GM12891 (cell line): ENCODE measurements around the gene CAPN1.

Experiments
- DNase-seq: peaks from one replicate; pipeline ENCODE4 v3.0.0; 2011; ENCODE audit warnings: low spot score; ENCODE audit not compliant: insufficient read length
- FAIRE-seq: peaks from 2 replicates; lab custom pipeline; 2011; peaks lifted over from hg19 to GRCh38; lab: Jason Lieb, UNC
- PAX5 ChIP-seq: IDR thresholded peaks from 2 replicates; pipeline ENCODE4 v1.6.1; 2011; ENCODE audit warnings: low read length, moderate library complexity, mild to moderate bottlenecking; ENCODE audit not compliant: insufficient read depth, severe bottlenecking
- POLR2A ChIP-seq: IDR thresholded peaks from 2 replicates; pipeline ENCODE4 v1.6.1; 2011; ENCODE audit warnings: low read depth, low read length, control low read depth
- POLR2AphosphoS5 ChIP-seq: IDR thresholded peaks from 2 replicates; pipeline ENCODE4 v1.6.1; 2011; ENCODE audit warnings: low read depth, low read length, control low read depth
- POU2F2 ChIP-seq: IDR thresholded peaks from 2 replicates; pipeline ENCODE4 v1.6.1; 2011; ENCODE audit warnings: low read depth, mild to moderate bottlenecking, control low read depth, low read length, moderate library complexity
- SPI1 ChIP-seq: IDR thresholded peaks from 2 replicates; pipeline ENCODE4 v1.6.1; 2011; ENCODE audit warnings: low read depth, low read length, control low read depth
- TAF1 ChIP-seq: IDR thresholded peaks from 2 replicates; pipeline ENCODE4 v1.6.1; 2011; ENCODE audit warnings: low read depth, low read length, control low read depth

Gene CAPN1

DNA sequence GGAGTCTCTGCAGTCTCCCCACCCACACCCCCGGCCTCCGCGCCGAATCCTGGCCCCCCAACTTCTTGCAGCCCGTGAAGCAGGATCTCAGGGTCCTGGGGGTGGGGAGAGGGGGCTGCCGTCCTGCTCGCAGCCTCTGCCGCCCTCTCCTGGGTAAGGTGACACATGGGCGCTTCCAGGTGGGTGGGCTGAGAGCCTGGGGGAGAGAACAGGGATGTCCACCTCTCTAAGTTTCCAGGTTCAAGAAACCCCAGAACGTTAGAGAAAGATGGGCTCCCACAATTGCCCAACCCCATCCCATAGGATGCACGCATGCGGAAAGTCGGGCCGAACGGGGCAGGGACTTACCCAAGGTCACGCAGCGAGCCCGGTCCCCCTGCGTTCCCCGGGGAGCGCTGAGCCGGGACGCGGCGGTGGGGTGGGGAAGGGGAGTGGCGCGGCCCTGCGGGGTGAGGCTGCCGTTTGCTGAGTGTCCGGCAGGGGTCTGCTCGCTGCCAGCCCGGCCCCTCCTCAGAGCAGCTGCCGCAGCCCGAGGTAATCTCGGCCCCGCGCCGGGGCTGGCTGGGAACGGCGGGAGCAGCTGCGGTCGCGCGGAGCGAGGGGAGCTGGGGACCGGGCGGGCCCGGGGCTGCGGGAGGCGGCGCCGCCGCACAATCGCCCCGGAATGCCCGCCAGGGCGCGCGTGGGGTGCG lies 705 bp upstream of the CAPN1 start:
- TF ChIP-seq POU2F2 (no peak), SPI1 (no peak), PAX5 (no peak), POLR2AphosphoS5 (no peak), TAF1 (no peak), POLR2A (no peak)
- DNase-seq (peak; percentile 83), FAIRE-seq (peak; percentile 82)

DNA sequence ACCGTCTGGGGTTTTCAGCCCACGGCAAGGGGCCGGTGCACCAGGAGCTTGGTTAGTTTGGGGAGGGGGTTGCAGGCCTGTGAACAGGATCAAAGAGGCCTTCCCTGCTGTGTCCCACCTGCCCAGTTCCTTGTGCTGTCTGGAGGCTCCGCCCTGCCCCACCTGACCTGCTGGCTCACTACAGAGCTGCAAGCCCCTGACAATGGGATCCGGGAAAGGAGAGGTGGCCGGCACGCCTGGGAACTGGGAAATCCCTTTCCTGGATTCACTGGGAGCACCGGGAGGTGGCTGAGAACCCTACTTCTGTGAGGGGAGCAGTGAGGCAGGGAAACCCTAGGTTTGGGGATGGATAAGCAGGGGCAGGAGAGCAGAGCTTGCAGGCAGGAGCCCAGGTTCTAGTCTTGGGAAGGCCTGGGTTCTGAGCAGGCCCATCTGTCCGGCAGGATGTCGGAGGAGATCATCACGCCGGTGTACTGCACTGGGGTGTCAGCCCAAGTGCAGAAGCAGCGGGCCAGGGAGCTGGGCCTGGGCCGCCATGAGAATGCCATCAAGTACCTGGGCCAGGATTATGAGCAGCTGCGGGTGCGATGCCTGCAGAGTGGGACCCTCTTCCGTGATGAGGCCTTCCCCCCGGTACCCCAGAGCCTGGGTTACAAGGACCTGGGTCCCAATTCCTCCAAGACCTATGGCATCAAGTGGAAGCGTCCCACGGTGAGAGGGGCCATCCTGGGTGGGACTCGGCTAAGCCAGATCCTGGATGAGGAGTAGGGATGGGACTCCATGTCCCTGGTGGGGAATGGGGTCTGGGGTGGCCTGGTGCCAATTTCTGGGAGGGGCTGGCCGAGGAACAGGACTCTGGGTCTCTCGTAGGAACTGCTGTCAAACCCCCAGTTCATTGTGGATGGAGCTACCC lies 786 bp downstream of the CAPN1 start:
- DNase-seq (peak; percentile 42), FAIRE-seq (no peak)
- no peak for TF ChIP-seq TAF1
- no peak for TF ChIP-seq POU2F2
- no peak for TF ChIP-seq PAX5
- TF ChIP-seq SPI1 = no peak
- TF ChIP-seq POLR2A = no peak
- no peak for TF ChIP-seq POLR2AphosphoS5

DNA sequence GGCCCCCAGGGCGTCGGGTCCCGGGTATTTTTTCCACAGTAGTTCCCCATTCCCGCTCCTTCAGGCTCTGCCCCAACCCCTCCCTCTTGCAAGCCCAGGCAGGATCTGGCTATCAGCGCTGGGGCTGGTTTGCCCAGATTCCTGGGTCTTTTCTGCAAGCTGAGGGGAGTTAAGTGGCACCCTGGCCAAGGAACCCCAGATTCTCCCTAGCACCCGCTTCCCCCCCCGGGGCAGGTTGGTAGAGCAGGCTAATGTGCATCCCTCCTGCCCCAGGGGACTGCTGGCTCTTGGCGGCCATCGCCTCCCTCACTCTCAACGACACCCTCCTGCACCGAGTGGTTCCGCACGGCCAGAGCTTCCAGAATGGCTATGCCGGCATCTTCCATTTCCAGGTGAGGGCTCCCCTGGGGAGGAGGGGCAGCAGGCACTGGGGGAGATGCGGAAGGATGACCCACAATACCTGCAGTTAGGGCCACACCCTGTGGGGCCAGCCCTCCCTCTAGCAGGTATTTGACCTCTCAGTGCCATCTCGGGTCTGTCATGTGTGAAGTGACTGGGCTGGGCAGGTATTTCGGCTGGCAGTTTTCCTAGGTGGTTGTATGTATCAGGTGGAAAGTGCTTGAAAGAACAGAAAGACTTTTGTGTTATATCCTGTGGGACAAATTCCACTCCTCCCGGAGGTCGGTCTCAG lies 1.6 kb downstream of the CAPN1 start:
- no peak for DNase-seq
- TF ChIP-seq PAX5 = no peak
- TF ChIP-seq SPI1 = no peak
- no peak for TF ChIP-seq POLR2A
- TF ChIP-seq TAF1 = no peak
- no peak for TF ChIP-seq POLR2AphosphoS5
- TF ChIP-seq POU2F2 = no peak
- FAIRE-seq = no peak

DNA sequence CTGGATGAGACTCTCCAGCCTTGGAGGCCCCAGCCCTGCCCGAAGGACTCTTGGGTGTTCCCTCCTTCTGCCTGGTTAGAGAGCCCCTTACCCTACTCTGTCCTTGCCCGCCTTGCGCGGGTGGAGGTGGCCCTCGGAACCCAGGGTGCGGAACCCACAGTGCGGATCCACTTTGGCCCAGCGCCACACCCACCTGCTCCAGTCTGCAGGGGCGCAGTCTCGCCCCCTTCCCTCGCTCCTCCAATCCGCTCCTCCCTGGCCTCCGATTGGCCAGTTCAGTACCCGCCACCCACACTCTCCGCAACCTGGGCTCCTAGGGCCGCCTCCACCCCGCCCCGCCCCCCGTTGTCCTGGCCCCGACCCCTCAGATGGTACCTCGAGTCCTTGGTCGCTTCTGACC lies 2.4 kb downstream of the CAPN1 start:
- no peak for TF ChIP-seq POLR2AphosphoS5
- TF ChIP-seq POU2F2 = no peak
- TF ChIP-seq PAX5 = no peak
- no peak for TF ChIP-seq SPI1
- no peak for TF ChIP-seq POLR2A
- FAIRE-seq (no peak), DNase-seq (no peak)

DNA sequence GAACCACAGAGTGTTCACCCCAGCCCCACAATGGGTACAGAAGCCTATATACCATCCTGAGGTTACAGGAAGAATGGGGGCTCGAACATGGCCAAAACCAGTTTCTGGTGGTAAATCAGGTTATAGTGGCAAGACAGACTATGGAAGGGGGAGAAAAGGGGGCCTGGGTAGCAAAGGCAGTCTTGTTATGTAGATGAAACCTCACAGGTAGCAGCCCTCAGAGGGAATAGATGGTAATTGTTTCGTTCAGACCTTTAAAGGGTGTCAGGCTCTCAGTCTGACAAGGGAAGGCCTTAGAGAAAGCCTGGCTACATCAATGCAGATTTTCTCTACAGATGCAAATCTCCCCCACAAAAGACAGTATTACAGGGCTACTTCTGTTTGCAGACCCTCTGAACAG lies 3.4 kb downstream of the CAPN1 start:
- TF ChIP-seq SPI1 (no peak), TAF1 (no peak), POLR2A (no peak), POLR2AphosphoS5 (no peak), POU2F2 (no peak), PAX5 (no peak)
- DNase-seq (no peak), FAIRE-seq (no peak)

DNA sequence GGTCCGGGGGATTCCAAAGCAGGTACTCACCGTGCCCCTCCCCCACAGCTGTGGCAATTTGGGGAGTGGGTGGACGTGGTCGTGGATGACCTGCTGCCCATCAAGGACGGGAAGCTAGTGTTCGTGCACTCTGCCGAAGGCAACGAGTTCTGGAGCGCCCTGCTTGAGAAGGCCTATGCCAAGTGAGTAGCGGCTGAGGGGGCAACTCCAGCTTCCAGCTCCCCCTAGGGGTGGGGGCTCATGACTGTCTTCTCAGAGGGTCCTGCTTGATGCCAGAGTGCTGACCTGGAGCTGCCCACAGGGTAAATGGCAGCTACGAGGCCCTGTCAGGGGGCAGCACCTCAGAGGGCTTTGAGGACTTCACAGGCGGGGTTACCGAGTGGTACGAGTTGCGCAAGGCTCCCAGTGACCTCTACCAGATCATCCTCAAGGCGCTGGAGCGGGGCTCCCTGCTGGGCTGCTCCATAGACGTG lies 4.2 kb downstream of the CAPN1 start:
- FAIRE-seq = no peak
- no peak for DNase-seq
- TF ChIP-seq TAF1 (no peak), SPI1 (no peak), POLR2A (no peak), POLR2AphosphoS5 (no peak), POU2F2 (no peak), PAX5 (no peak)

DNA sequence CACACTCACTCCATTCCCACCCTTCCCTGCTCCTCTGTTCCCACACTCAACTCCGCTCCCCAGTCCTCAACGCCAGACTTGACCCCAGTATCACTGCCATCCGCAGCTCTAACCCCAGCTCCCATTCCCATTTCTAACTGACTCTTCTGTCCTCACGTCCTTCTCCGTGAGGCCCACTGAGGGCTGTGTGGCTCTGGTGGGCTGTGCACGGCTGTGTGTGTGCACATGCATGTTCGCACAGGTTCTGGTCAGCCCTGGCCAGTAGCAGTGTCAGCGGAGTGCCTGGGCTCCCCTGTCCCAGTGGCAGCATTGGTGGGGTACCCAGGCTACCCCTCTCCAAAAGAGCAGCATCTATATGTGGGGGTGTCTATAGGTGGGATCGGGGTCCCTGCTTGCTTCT lies 5.0 kb downstream of the CAPN1 start:
- no peak for TF ChIP-seq SPI1
- TF ChIP-seq POLR2A = no peak
- TF ChIP-seq POU2F2 = no peak
- no peak for TF ChIP-seq PAX5
- no peak for TF ChIP-seq TAF1
- no peak for TF ChIP-seq POLR2AphosphoS5
- DNase-seq (no peak), FAIRE-seq (no peak)

DNA sequence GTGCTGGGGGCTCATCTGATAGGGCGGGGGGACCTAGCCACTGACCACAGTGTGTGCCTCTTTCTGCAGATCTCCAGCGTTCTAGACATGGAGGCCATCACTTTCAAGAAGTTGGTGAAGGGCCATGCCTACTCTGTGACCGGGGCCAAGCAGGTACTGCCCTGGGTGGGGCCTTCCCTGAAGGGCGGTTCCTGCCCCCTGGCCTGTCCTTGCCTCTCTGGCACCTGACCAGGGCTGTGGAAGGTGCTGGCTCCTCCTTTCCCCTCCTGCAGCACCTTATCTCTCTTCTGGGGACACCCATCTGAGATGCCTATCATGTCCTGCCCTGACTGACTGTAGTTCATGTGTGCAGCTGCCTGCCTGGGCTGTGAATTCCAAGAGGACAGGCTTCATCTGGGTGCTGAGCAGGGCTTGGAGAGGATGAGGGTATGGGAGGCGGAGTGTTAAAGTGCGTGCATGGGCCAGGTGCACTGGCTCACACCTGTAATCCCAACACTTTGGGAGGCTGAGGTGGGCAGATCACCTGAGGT lies 5.5 kb downstream of the CAPN1 start:
- DNase-seq (no peak), FAIRE-seq (no peak)
- TF ChIP-seq SPI1 = no peak
- TF ChIP-seq TAF1 = no peak
- TF ChIP-seq PAX5 = no peak
- TF ChIP-seq POLR2A = no peak
- no peak for TF ChIP-seq POLR2AphosphoS5
- TF ChIP-seq POU2F2 = no peak

DNA sequence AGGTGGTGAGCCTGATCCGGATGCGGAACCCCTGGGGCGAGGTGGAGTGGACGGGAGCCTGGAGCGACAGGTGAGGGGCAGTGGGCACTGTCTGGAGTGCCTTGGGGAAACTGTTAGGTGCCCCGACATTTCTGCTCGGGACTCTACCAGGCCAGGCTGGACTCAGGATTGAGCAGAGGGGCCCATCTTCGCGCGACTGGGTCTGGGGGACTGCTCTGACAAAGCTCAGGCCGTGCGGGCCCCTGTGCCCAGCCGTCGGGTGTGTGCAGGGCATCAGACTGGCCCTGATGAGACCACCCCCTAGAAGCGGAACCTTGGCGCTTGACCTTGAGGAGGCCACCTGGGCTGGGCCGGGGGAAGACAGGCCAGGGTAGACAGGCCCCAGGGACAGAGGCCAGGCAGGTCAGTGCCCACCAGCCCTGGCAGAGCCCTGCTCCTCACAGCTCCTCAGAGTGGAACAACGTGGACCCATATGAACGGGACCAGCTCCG lies 6.3 kb downstream of the CAPN1 start:
- no peak for FAIRE-seq
- no peak for DNase-seq

More for the DNA sequence above, 6.3 kb downstream of the CAPN1 start:
- TF ChIP-seq POLR2AphosphoS5 (no peak), PAX5 (no peak), POLR2A (no peak), POU2F2 (no peak), TAF1 (no peak), SPI1 (no peak)
